Fibroblast of skin of scalp (primary cell): ENCODE data around the gene SLC25A17.
"Not testable (repeated sequence)": the region's sequence is repeated elsewhere in the genome, so short reads cannot be mapped to it uniquely, and the experiment has no call there.

Experiments used
- DNase-seq: peaks from one replicate; pipeline ENCODE4 v3.0.0-alpha.2; 2013

SLC25A17 gene

GRCh38 chr22:40818192-40818746 is 877 bp downstream of the SLC25A17 start:
- no peak for DNase-seq

- no peak for DNase-seq
Observed at GRCh38 chr22:40817737-40818136, 1.4 kb downstream of the SLC25A17 start.

GRCh38 chr22:40813912-40814315 is 5.2 kb downstream of the SLC25A17 start:
- no peak for DNase-seq

GRCh38 chr22:40808018-40808841 is 10.9 kb downstream of the SLC25A17 start:
- DNase-seq = peak; percentile 41

- DNase-seq = no peak
Observed at GRCh38 chr22:40806711-40807110, 12.4 kb downstream of the SLC25A17 start.

- no peak for DNase-seq
Observed at GRCh38 chr22:40805699-40806203, 13.4 kb downstream of the SLC25A17 start.

GRCh38 chr22:40805239-40805638 is 13.9 kb downstream of the SLC25A17 start:
- peak; percentile 28 for DNase-seq

- no peak for DNase-seq
Observed at GRCh38 chr22:40803321-40803720, 15.8 kb downstream of the SLC25A17 start.

- no peak for DNase-seq
Observed at GRCh38 chr22:40799008-40799407, 20.1 kb downstream of the SLC25A17 start.

GRCh38 chr22:40797427-40797826 is 21.7 kb downstream of the SLC25A17 start:
- no peak for DNase-seq

- no peak for DNase-seq
Observed at GRCh38 chr22:40792451-40792850, 26.7 kb downstream of the SLC25A17 start.

GRCh38 chr22:40791241-40791640 is 27.9 kb downstream of the SLC25A17 start:
- peak; percentile 68 for DNase-seq

- DNase-seq = no peak
Observed at GRCh38 chr22:40789131-40789530, 30.0 kb downstream of the SLC25A17 start.

- no peak for DNase-seq
Observed at GRCh38 chr22:40782521-40782920, 36.6 kb downstream of the SLC25A17 start.

GRCh38 chr22:40781749-40782148 is 37.4 kb downstream of the SLC25A17 start:
- DNase-seq = not testable (repeated sequence)

GRCh38 chr22:40769761-40770160 is 49.4 kb downstream of the SLC25A17 start:
- no peak for DNase-seq

GRCh38 chr22:40768206-40768605 is 50.9 kb downstream of the SLC25A17 start:
- no peak for DNase-seq

GRCh38 chr22:40766956-40767355 is 52.2 kb downstream of the SLC25A17 start:
- no peak for DNase-seq

GRCh38 chr22:40764763-40765441 is 54.2 kb downstream of the SLC25A17 start:
- no peak for DNase-seq

- DNase-seq = no peak
Observed at GRCh38 chr22:40759294-40759840, 59.8 kb downstream of the SLC25A17 start.

- not testable (repeated sequence) for DNase-seq
Observed at GRCh38 chr22:40758851-40759250, 60.3 kb downstream of the SLC25A17 start.

- no peak for DNase-seq
Observed at GRCh38 chr22:40758390-40758789, 60.8 kb downstream of the SLC25A17 start.

- DNase-seq = peak; percentile 21
Observed at GRCh38 chr22:40757071-40757470, 62.1 kb downstream of the SLC25A17 start.
